Measurements from ENCODE around the gene PRPF18. TPM values are rescaled to one million over a fixed set of nuclear protein-coding genes. Genes with fewer than 3 reads are reported as not detected.

PRPF18 gene
- total RNA-seq, 6 experiments from 2014 or later: 8.1 to 16.1 (median 11.5) TPM

- Histone ChIP-seq H3K4me3 (no peak overlapping the region), H3K27ac (no peak overlapping the region), H3K9me3 (no peaks in the 10 kb centered on the region), H3K27me3 (no peaks in the 10 kb centered on the region), H3K4me1 (no peaks in the 10 kb centered on the region), H3K36me3 (peaks cover 0 to 48% (median 11%) of the 10 kb centered on the region in 4 donors)
- 81% methylated on average over 6 of the region's 8 CpGs for WGBS (ENCODE audit: insufficient coverage, low coverage, low lambda C conversion rate, missing lambda C conversion rate)
- no peak for TF ChIP-seq POLR2A (IDR thresholded peaks at IDR 0.05)
- TF ChIP-seq CTCF (IDR thresholded peaks at IDR 0.05): no peak
- ATAC-seq (no peak), DNase-seq (no peak)
- intact Hi-C loops (cut with DNase I): no loop called here
These were observed 28.0 kb downstream of the PRPF18 start for GRCh38 chr10:13614530-13615332.

- no peak for DNase-seq
- Histone ChIP-seq H3K27ac (no peak overlapping the region), H3K27me3 (no peaks in the 10 kb centered on the region), H3K4me1 (no peaks in the 10 kb centered on the region), H3K36me3 (peaks cover 0 to 38% (median 8%) of the 10 kb centered on the region in 4 donors), H3K4me3 (no peak overlapping the region), H3K9me3 (no peaks in the 10 kb centered on the region)
- 63% methylated on average over 7 of the region's 7 CpGs for WGBS (ENCODE audit: insufficient coverage, low coverage, low lambda C conversion rate, missing lambda C conversion rate)
- no peak for TF ChIP-seq POLR2A (IDR thresholded peaks at IDR 0.05)
- no peak for TF ChIP-seq CTCF (IDR thresholded peaks at IDR 0.05)
- no peak for ATAC-seq
- intact Hi-C loops (cut with DNase I): no loop called here
These were observed 29.0 kb downstream of the PRPF18 start for GRCh38 chr10:13615650-13616300.

- intact Hi-C loops (cut with DNase I): no loop called here
- peaks cover 0 to 32% (median 7%) of the 10 kb centered on the region in 4 donors for H3K36me3 ChIP-seq
- 87% methylated on average over 4 of the region's 4 CpGs for WGBS (ENCODE audit: insufficient coverage, low coverage, low lambda C conversion rate, missing lambda C conversion rate)
These were observed 30.4 kb downstream of the PRPF18 start for GRCh38 chr10:13617116-13617515.

GRCh38 chr10:13621931-13622330 is 35.2 kb downstream of the PRPF18 start:
- 100% methylated on average over 2 of the region's 2 CpGs for WGBS (ENCODE audit: insufficient coverage, low coverage, low lambda C conversion rate, missing lambda C conversion rate)
- TF ChIP-seq POLR2A (IDR thresholded peaks at IDR 0.05) (no peak), CTCF (IDR thresholded peaks at IDR 0.05) (no peak)
- peaks cover 0 to 22% (median 3%) of the 10 kb centered on the region in 4 donors for H3K36me3 ChIP-seq
- no peak overlapping the region for H3K4me3 ChIP-seq
- no peak for DNase-seq
- intact Hi-C loops (cut with DNase I): no loop called here
- H3K9me3 ChIP-seq: no peaks in the 10 kb centered on the region
- no peak overlapping the region for H3K27ac ChIP-seq
- no peaks in the 10 kb centered on the region for H3K4me1 ChIP-seq
- no peaks in the 10 kb centered on the region for H3K27me3 ChIP-seq
- no peak for ATAC-seq

More at GRCh38 chr10:13617116-13617515, 30.4 kb downstream of the PRPF18 start:
- Histone ChIP-seq H3K4me3 (no peak overlapping the region), H3K9me3 (no peaks in the 10 kb centered on the region), H3K4me1 (no peaks in the 10 kb centered on the region), H3K27me3 (no peaks in the 10 kb centered on the region), H3K27ac (no peak overlapping the region)
- ATAC-seq (no peak), DNase-seq (no peak)
- no peak for TF ChIP-seq CTCF (IDR thresholded peaks at IDR 0.05)
- TF ChIP-seq POLR2A (IDR thresholded peaks at IDR 0.05): no peak
